Omental fat pad (tissue), 4 donors: Measurements from ENCODE around the gene MYCL. TPM values are rescaled to one million over a fixed set of nuclear protein-coding genes. Genes with fewer than 3 reads are reported as not detected.

Experiments used
- ATAC-seq: fragments of 150-250 bp; one replicate; pipeline ENCODE4 v1.9.1; 2016; ENCODE audit warnings: mild to moderate bottlenecking, moderate library complexity; ENCODE audit not compliant: low FRiP score
- DNase-seq: peaks from one replicate; pipeline ENCODE4 v3.0.0-alpha.2; 2019; ENCODE audit warnings: low spot score
- total RNA-seq, 4 donors: library from RNA; depleted of rRNA; stranded (reverse); fragments of >200 nt; gene quantifications; one replicate each; pipeline ENCODE4 v1.1.0, GENCODE V29; 2016
- TF ChIP-seq, protein P1 (sequence below), 3 donors: fragments of 450-650 bp; IDR thresholded peaks; one replicate each; pipeline ENCODE4 v1.5.1; 2016 to 2017; ENCODE audit warnings: antibody characterized with exemption in 3 of 3, mild to moderate bottlenecking in 3 of 3, moderate library complexity in 2 of 3

Gene MYCL
- total RNA-seq, 4 donors from 2014 or later, result 0.31 to 1.3 TPM; not detected in 2

DNA sequence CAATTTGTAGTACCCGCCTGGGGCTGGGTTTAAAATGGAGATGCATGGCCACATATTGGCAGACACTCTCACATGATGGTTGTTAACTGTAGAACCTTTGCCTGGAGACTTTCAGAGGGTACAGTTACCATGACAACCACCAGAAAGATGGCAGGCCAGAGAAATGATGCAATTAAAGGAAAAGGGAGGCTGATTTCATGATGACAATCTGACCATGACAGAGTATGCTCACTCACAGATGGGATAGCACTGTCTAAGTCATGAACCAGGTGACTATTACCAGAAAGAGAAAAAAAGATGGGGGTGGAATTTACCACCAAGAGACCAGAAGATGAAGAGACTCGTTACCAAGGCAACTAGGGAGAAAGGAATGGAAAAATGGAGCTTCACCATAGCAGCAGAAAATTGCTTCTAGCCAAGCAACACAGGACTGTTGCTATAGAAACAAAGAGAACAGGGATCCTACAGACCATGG, 14.9 kb downstream of the MYCL start:
- DNase-seq, result no peak
- TF ChIP-seq, protein P1, sequence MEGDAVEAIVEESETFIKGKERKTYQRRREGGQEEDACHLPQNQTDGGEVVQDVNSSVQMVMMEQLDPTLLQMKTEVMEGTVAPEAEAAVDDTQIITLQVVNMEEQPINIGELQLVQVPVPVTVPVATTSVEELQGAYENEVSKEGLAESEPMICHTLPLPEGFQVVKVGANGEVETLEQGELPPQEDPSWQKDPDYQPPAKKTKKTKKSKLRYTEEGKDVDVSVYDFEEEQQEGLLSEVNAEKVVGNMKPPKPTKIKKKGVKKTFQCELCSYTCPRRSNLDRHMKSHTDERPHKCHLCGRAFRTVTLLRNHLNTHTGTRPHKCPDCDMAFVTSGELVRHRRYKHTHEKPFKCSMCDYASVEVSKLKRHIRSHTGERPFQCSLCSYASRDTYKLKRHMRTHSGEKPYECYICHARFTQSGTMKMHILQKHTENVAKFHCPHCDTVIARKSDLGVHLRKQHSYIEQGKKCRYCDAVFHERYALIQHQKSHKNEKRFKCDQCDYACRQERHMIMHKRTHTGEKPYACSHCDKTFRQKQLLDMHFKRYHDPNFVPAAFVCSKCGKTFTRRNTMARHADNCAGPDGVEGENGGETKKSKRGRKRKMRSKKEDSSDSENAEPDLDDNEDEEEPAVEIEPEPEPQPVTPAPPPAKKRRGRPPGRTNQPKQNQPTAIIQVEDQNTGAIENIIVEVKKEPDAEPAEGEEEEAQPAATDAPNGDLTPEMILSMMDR (IDR thresholded peaks at IDR 0.05), result no peak
- ATAC-seq, result no peak

DNA sequence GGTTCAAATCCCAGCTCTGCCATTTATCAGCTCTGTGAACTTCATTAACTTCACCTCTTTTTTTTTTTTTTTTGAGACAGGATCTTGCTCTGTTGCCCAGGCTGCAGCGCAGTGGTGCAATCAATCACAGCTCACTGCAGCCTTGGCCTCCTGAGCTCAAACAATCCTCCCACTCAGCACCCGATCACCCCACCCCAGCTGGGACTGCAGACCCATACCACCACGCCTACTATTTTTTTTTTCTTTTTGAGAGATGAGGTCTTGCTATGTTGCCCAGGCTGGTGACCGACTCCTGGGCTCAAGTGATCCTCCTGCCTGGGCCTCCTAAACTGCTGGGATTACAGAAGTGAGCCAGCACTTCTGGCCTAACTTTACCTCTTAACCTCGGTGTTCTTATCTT, 16.2 kb downstream of the MYCL start:
- TF ChIP-seq, protein P1 (IDR thresholded peaks at IDR 0.05), result no peak
- DNase-seq (no peak), ATAC-seq (no peak)

DNA sequence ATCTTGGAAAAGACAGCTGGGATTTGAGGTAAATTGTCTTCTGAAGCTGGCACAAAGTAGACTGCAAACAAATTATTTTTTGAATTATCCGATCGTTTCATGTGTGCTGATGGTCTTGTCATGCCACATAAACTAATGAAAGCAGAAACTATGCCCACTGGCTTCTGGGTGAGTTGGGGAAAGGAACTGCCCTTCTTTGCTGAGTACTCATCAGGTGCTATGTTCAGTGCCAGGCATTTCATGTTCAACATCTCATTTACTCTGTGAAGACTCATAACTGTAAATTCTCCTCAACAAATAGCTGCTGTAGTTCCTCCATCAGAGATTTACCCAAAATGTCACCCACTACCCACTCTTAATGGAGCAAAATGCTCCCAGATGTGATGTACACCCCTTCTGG, 19.6 kb downstream of the MYCL start:
- TF ChIP-seq, protein P1 (IDR thresholded peaks at IDR 0.05), result no peak
- no peak for ATAC-seq
- DNase-seq, result no peak

DNA sequence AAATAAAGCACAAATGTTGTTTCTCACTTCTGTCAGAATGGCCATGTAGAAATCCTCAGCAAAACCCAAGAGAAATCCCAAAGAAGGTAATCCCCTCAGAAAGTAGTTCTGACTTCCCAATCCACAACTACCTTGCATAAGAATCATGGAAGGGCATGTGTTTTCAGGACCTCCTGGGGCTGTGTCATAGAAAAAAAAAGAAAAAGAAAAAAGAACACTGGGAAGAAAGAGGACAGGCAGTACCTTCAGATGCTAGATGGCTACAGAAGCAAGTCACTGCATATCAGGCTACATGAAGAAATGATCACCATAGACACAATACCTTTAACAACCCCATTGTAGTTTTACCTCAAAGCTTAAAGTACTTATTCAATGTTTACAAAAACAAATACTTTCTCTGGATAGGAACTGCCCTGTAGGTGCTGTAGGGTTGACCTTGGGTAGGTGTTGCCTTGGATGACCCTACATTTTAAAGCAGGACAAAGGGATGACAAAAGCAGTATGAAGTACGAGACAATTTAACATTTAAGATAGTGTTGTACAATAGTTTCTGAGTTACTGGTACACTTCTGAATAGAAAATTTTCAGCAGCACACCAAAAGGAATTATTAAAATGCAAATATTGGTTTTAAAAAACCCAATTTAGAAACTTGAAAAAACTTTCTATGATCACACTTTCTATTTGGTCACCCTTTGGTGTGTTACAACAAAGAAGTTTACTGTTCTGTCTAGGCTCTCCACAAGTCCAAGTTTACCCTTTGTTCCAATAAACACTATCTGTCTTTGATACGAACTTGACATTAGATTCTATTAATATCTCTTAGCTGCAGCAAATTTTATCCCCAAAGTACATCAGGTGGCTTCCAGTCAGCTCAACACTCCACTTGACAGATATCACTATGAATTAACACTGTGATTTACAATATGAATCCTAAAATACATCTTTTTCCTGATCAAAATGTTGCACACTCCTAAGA, 23.4 kb downstream of the MYCL start:
- no peak for DNase-seq
- TF ChIP-seq, protein P1 (IDR thresholded peaks at IDR 0.05), result no peak
- ATAC-seq, result no peak

DNA sequence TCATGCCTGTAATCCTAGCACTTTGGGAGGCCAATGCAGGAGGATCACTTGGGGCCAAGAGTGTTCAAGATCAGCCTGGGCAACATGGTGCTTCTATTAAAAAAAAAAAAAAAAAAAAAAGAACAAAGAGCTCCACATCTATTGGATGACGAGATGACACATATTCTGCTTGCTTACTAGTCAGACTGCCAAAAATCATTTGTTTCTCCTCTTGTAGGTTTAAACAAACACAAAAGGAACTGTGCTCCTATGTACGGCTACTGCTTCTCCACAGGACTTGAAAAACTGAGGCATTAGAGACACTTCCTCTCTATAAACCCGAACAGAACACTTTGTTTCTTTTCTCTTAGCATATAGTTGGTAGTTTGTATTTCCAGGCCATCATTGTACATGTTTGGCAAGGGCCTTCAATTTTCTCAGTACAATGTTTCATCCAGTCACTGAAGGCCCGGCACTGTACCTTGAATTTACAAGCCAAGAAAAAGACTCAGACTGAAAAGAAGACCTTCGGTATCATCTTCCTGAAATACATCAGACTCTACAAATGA, 24.4 kb downstream of the MYCL start:
- ATAC-seq, result no peak
- DNase-seq, result no peak
- TF ChIP-seq, protein P1 (IDR thresholded peaks at IDR 0.05), result no peak

DNA sequence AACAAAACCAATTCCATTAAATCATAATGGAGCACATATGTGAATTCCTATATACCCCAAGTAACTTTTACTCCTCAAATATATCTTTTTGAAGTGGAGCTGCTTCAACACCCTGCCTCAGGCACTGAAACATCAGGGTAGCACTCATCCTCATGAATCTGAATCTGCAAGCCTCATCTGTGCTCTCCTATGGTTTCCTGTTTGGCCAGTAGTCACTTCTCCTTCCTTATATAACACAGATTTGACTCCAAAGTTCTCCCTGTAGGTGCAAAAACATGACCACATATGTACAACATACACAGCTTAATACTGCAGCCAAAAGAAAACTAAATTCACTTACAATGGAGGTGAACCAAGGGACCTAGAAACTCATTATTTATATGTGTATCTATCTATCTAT, 25.6 kb downstream of the MYCL start:
- DNase-seq, result no peak
- TF ChIP-seq, protein P1 (IDR thresholded peaks at IDR 0.05), result no peak
- ATAC-seq, result no peak
